ENCODE data around the gene NRG2.

Gene NRG2

DNA sequence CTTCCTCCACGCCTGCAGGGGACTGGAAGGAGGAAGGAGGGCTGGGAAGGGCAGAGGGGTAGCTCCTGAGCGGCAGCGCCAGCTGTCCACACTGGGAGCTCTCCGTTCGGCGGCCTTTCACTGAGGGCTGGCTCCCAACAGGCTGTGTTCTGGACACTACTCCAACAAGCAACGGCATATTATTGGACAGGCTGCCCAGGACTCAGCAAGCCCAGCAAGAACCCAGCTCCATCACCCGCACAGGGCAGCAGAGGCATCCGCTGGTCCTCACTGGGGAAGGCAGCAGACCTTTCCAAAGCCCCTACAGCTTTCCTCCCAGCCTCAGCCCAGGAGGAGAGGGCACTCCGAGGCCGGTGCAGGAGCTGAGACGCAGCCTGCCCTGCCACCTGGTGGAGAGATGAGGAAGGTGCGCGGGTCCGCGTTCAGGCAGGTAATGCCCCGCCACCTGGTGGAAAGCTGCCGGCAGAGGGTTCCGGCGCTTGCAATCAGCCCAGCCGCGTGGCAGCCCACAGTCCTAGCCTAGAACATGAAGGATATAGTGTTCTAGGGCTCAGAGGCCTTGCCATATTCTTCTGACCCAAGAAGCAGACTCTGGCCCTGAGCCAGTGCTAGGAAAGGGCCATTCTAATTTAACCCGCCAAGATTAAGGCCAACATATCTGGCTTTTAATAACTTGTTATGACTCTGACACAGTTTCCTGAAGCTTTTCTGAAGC is 74.4 kb downstream of the NRG2 start:
- no peak overlapping the region for H3K23ac ChIP-seq (ENCODE audit: low read length)
- H3K56ac ChIP-seq (ENCODE audit: low read length) = no peak overlapping the region
- H2BK120ac ChIP-seq (ENCODE audit: low read depth, low read length) = no peak overlapping the region
- H3K9ac ChIP-seq (ENCODE audit: low read length) = no peak overlapping the region
- no peaks in the 10 kb centered on the region for H3K79me2 ChIP-seq (ENCODE audit: control insufficient read depth, insufficient read depth, low read length)
- H3K4me1 ChIP-seq (ENCODE audit: control insufficient read depth, low read depth, low read length) = no peaks in the 10 kb centered on the region
- H2AK5ac ChIP-seq (ENCODE audit: low read length) = no peak overlapping the region
- H3K4ac ChIP-seq (ENCODE audit: low read depth, low read length) = no peak overlapping the region
- no peak overlapping the region for H4K5ac ChIP-seq (ENCODE audit: low read length)
- no peak overlapping the region for H4K8ac ChIP-seq (ENCODE audit: low read depth, low read length)
- no peaks in the 10 kb centered on the region for H3K27me3 ChIP-seq (ENCODE audit: insufficient read depth, low read length, poor library complexity)
- no peak overlapping the region for H2BK15ac ChIP-seq (replicated peaks; ENCODE audit: low read depth)
- no peak overlapping the region for H3K27ac ChIP-seq (ENCODE audit: low read depth, low read length)
- no peak overlapping the region for H2BK5ac ChIP-seq (ENCODE audit: low read length)
- no peaks in the 10 kb centered on the region for H3K79me1 ChIP-seq (ENCODE audit: low read length)
- H3K36me3 ChIP-seq (ENCODE audit: control insufficient read depth, insufficient read depth, low read length) = no peaks in the 10 kb centered on the region
- no CpG with 5 or more reads among the region's 23 CpGs for WGBS (ENCODE audit: extremely low coverage, insufficient coverage, low lambda C conversion rate)
- H3K18ac ChIP-seq (ENCODE audit: low read length) = no peak overlapping the region
- no peak overlapping the region for H3K4me3 ChIP-seq (ENCODE audit: low read length)
- peak; percentile 87 for DNase-seq
- no peak overlapping the region for H3K4me2 ChIP-seq (ENCODE audit: low read length)

DNA sequence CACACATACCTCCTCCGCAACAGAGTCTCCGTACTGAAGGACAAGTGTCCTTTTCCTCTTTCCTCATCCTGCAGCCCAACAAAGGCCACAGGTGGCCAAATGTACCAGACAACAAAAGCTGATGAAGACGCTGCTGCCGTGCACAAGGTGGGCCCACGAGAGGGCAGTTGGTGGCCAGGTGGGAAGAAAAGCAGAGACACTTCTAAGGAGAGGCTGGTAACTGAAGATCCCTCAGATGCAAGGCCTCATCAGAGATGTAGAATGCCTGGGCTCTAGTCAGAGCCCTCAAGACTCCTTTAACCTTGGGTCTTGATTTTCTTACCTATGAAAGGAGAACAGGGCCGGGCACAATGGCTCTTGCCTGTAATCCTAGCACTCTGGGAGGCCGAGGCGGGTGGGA is 75.7 kb downstream of the NRG2 start:
- Histone ChIP-seq H3K9ac (ENCODE audit: low read length) (no peak overlapping the region), H3K36me3 (ENCODE audit: control insufficient read depth, insufficient read depth, low read length) (no peaks in the 10 kb centered on the region), H3K79me1 (ENCODE audit: low read length) (no peaks in the 10 kb centered on the region), H3K79me2 (ENCODE audit: control insufficient read depth, insufficient read depth, low read length) (no peaks in the 10 kb centered on the region), H2BK5ac (ENCODE audit: low read length) (no peak overlapping the region), H4K8ac (ENCODE audit: low read depth, low read length) (no peak overlapping the region), H3K4me3 (ENCODE audit: low read length) (no peak overlapping the region), H4K5ac (ENCODE audit: low read length) (no peak overlapping the region), H3K4ac (ENCODE audit: low read depth, low read length) (no peak overlapping the region), H3K18ac (ENCODE audit: low read length) (no peak overlapping the region), H3K27me3 (ENCODE audit: insufficient read depth, low read length, poor library complexity) (no peaks in the 10 kb centered on the region), H3K27ac (ENCODE audit: low read depth, low read length) (no peak overlapping the region), H3K4me1 (ENCODE audit: control insufficient read depth, low read depth, low read length) (no peaks in the 10 kb centered on the region), H2BK15ac (replicated peaks; ENCODE audit: low read depth) (no peak overlapping the region), H3K4me2 (ENCODE audit: low read length) (no peak overlapping the region), H3K56ac (ENCODE audit: low read length) (no peak overlapping the region), H3K23ac (ENCODE audit: low read length) (no peak overlapping the region), H2AK5ac (ENCODE audit: low read length) (no peak overlapping the region), H2BK120ac (ENCODE audit: low read depth, low read length) (no peak overlapping the region)
- WGBS (ENCODE audit: extremely low coverage, insufficient coverage, low lambda C conversion rate) = no CpG with 5 or more reads among the region's 8 CpGs
- no peak for DNase-seq

DNA sequence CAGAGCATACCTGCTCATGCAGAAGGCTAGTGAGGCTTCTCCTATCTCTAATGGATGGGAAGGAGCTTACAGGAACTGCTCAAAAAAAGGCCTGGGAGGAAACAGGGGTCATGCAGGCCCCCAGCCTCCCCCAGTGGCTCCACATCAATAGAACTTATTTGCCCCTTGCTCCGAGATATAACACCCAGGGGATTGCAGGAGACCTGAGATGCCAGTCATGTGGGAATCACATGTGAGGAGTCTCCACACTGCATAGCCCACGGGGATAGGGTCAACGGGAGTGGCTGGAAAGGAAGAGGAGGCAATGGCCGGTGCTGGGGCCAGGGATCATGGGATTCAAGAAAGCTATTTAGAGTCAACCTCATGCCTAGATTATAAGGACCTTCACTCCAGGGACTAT is 76.2 kb downstream of the NRG2 start:
- Histone ChIP-seq H2AK5ac (ENCODE audit: low read length) (no peak overlapping the region), H3K4me3 (ENCODE audit: low read length) (no peak overlapping the region), H3K27ac (ENCODE audit: low read depth, low read length) (no peak overlapping the region), H3K36me3 (ENCODE audit: control insufficient read depth, insufficient read depth, low read length) (no peaks in the 10 kb centered on the region), H3K56ac (ENCODE audit: low read length) (no peak overlapping the region), H3K9ac (ENCODE audit: low read length) (no peak overlapping the region), H3K27me3 (ENCODE audit: insufficient read depth, low read length, poor library complexity) (no peaks in the 10 kb centered on the region), H3K4me1 (ENCODE audit: control insufficient read depth, low read depth, low read length) (no peaks in the 10 kb centered on the region), H4K8ac (ENCODE audit: low read depth, low read length) (no peak overlapping the region), H3K79me1 (ENCODE audit: low read length) (no peaks in the 10 kb centered on the region), H2BK15ac (replicated peaks; ENCODE audit: low read depth) (no peak overlapping the region), H3K18ac (ENCODE audit: low read length) (no peak overlapping the region), H3K23ac (ENCODE audit: low read length) (no peak overlapping the region), H3K4me2 (ENCODE audit: low read length) (no peak overlapping the region), H3K4ac (ENCODE audit: low read depth, low read length) (no peak overlapping the region), H3K79me2 (ENCODE audit: control insufficient read depth, insufficient read depth, low read length) (no peaks in the 10 kb centered on the region), H4K5ac (ENCODE audit: low read length) (no peak overlapping the region), H2BK5ac (ENCODE audit: low read length) (no peak overlapping the region), H2BK120ac (ENCODE audit: low read depth, low read length) (no peak overlapping the region)
- no CpG with 5 or more reads among the region's 4 CpGs for WGBS (ENCODE audit: extremely low coverage, insufficient coverage, low lambda C conversion rate)
- no peak for DNase-seq

DNA sequence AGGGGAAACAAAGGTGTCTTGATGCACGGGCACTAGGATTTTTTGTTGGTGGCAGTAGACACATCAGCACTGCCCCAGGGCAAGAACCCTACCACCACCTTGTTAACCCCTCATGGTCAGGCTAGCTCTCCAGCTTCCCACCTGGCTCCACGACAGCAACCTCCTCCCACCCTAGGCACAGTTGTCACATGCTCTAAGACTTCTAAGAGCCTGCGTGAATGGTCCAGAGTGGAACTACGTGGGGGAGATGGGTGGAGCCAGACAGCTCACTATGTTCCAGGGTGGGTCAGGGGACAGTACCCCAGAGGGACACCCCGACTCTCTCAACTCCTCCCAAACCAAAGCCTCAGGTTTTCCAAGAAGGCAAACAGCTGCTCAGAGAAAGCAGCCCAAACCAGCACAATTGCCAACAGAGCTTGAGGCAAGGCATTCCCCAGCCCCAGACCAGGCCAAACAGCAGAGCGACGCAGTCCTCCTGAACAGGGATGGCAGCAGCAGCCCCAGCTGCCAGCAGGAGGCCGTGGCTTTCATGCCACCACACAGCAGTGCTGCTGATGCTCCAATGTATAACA is 78.0 kb downstream of the NRG2 start:
- Histone ChIP-seq H3K79me1 (ENCODE audit: low read length) (no peaks in the 10 kb centered on the region), H3K27me3 (ENCODE audit: insufficient read depth, low read length, poor library complexity) (no peaks in the 10 kb centered on the region), H3K4me2 (ENCODE audit: low read length) (no peak overlapping the region), H2BK5ac (ENCODE audit: low read length) (no peak overlapping the region), H3K36me3 (ENCODE audit: control insufficient read depth, insufficient read depth, low read length) (no peaks in the 10 kb centered on the region), H4K8ac (ENCODE audit: low read depth, low read length) (no peak overlapping the region), H3K4ac (ENCODE audit: low read depth, low read length) (no peak overlapping the region), H3K4me1 (ENCODE audit: control insufficient read depth, low read depth, low read length) (no peaks in the 10 kb centered on the region), H3K27ac (ENCODE audit: low read depth, low read length) (no peak overlapping the region), H2BK120ac (ENCODE audit: low read depth, low read length) (no peak overlapping the region), H2AK5ac (ENCODE audit: low read length) (no peak overlapping the region), H3K9ac (ENCODE audit: low read length) (no peak overlapping the region), H3K79me2 (ENCODE audit: control insufficient read depth, insufficient read depth, low read length) (no peaks in the 10 kb centered on the region), H3K18ac (ENCODE audit: low read length) (no peak overlapping the region), H2BK15ac (replicated peaks; ENCODE audit: low read depth) (no peak overlapping the region), H3K23ac (ENCODE audit: low read length) (no peak overlapping the region), H3K56ac (ENCODE audit: low read length) (no peak overlapping the region), H3K4me3 (ENCODE audit: low read length) (no peak overlapping the region), H4K5ac (ENCODE audit: low read length) (no peak overlapping the region)
- no CpG with 5 or more reads among the region's 8 CpGs for WGBS (ENCODE audit: extremely low coverage, insufficient coverage, low lambda C conversion rate)
- no peak for DNase-seq

DNA sequence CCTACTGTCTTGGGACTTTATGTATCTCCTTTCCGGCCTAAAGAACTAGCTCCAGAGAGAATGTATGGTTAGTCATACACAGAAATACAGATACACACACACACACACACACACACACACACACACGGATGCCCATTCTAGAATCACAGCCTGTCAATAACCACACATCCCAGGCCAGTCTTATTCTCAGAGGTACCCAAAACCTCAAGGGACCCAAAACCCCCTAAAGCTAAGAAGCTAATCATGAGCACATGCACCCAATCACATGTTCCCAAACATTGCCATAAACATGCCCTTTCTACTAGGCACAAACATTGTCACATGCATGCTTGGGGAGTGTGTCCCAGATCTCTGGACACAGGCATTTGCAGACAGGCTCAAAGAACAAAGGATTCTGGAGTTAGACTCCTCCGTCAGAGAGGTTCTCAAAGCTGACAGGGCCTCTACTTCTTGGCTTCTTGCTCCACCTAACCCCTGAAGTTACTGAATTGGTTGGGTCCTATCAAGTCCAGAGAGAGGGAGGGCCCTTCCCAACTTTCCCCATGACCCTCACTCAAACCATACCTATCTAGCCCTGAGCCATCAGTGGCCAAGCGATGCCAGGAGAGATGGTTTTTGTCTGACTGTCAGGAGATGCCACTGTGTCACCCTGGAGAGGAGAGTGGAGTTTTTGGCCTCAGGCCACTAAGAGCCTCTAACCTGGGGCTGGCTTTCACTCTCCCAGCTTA is 78.7 kb downstream of the NRG2 start:
- no peak for DNase-seq
- no peak overlapping the region for H3K4me3 ChIP-seq (ENCODE audit: low read length)
- H2BK120ac ChIP-seq (ENCODE audit: low read depth, low read length) = no peak overlapping the region
- H4K5ac ChIP-seq (ENCODE audit: low read length) = no peak overlapping the region
- no peak overlapping the region for H3K4me2 ChIP-seq (ENCODE audit: low read length)
- no peak overlapping the region for H4K8ac ChIP-seq (ENCODE audit: low read depth, low read length)
- no peaks in the 10 kb centered on the region for H3K79me1 ChIP-seq (ENCODE audit: low read length)
- H3K27ac ChIP-seq (ENCODE audit: low read depth, low read length) = no peak overlapping the region
- H2BK5ac ChIP-seq (ENCODE audit: low read length) = no peak overlapping the region
- H3K9ac ChIP-seq (ENCODE audit: low read length) = no peak overlapping the region
- H2AK5ac ChIP-seq (ENCODE audit: low read length) = no peak overlapping the region
- peak overlapping the region; percentile 66 for H3K23ac ChIP-seq (ENCODE audit: low read length)
- no peaks in the 10 kb centered on the region for H3K79me2 ChIP-seq (ENCODE audit: control insufficient read depth, insufficient read depth, low read length)
- H3K4ac ChIP-seq (ENCODE audit: low read depth, low read length) = no peak overlapping the region
- H3K36me3 ChIP-seq (ENCODE audit: control insufficient read depth, insufficient read depth, low read length) = no peaks in the 10 kb centered on the region
- H3K56ac ChIP-seq (ENCODE audit: low read length) = no peak overlapping the region
- H3K27me3 ChIP-seq (ENCODE audit: insufficient read depth, low read length, poor library complexity) = no peaks in the 10 kb centered on the region
- no CpG with 5 or more reads among the region's 4 CpGs for WGBS (ENCODE audit: extremely low coverage, insufficient coverage, low lambda C conversion rate)
- no peaks in the 10 kb centered on the region for H3K4me1 ChIP-seq (ENCODE audit: control insufficient read depth, low read depth, low read length)
- H3K18ac ChIP-seq (ENCODE audit: low read length) = no peak overlapping the region
- no peak overlapping the region for H2BK15ac ChIP-seq (replicated peaks; ENCODE audit: low read depth)

Measured in mesendoderm (in vitro differentiated cells).